GM23338 (cell line): Measurements from ENCODE around the gene TENM3.

Source experiments
- CTCF ChIP-seq, 2 experiments: fragments of 200-600 bp in 1 of 2; sonication (generic) in 1 of 2; conservative IDR thresholded peaks; 2 replicates each; pipeline versions ENCODE4 v1.5.1 to v1.6.1; 2016 to 2017; ENCODE audit warnings: antibody characterized with exemption in 2 of 2, low read depth in 2 of 2, mild to moderate bottlenecking in 2 of 2, moderate library complexity in 1 of 2
- EZH2 ChIP-seq: fragments of 200-600 bp; sonication (generic); IDR thresholded peaks from one replicate; pipeline ENCODE4 v1.8.0; 2017; ENCODE audit warnings: antibody characterized with exemption, mild to moderate bottlenecking, low read depth; ENCODE audit not compliant: unreplicated experiment

GRCh38 chr4:182324282-182324681, 81.1 kb downstream of the TENM3 start:
- TF ChIP-seq CTCF (conservative IDR thresholded peaks at IDR 0.05; ENCODE audit: low read depth in 2 of 2) (no peak), EZH2 (no peak)
